HCT116 (cell line): ENCODE data around the gene NDUFB8.

ENCODE experiments used
- CTCF ChIP-seq, 3 experiments: fragments of 200-600 bp in 1 of 3; sonication (generic) in 1 of 3; IDR thresholded peaks in 2 of 3; conservative IDR thresholded peaks in 1 of 3; 2 replicates each; pipeline ENCODE4 v1.5.1; 2012 to 2017; ENCODE audit warnings: low read depth in 2 of 3, low read length in 2 of 3, antibody characterized with exemption in 1 of 3, borderline replicate concordance in 1 of 3, control low read depth in 1 of 3, mild to moderate bottlenecking in 1 of 3, mixed read lengths in 1 of 3, mixed run types in 1 of 3, moderate library complexity in 1 of 3; ENCODE audit not compliant: insufficient read depth in 1 of 3
- MAX ChIP-seq: IDR thresholded peaks from 2 replicates; pipeline ENCODE4 v1.6.1; 2012
- POLR2A ChIP-seq: IDR thresholded peaks from 2 replicates; pipeline ENCODE4 v1.7.0; 2011; ENCODE audit warnings: borderline replicate concordance; ENCODE audit not compliant: insufficient read depth, insufficient read length; ENCODE audit errors: extremely low read depth
- RAD21 ChIP-seq: IDR thresholded peaks from 2 replicates; pipeline ENCODE4 v1.6.1; 2012; ENCODE audit warnings: low read depth, mild to moderate bottlenecking
- REST ChIP-seq: IDR thresholded peaks from 2 replicates; pipeline ENCODE4 v1.6.1; 2012; ENCODE audit warnings: low read depth
- SP1 ChIP-seq: IDR thresholded peaks from 2 replicates; pipeline ENCODE4 v1.6.1; 2012; ENCODE audit warnings: low read depth
- TCF7L2 ChIP-seq: IDR thresholded peaks from 2 replicates; pipeline ENCODE4 v1.7.0; 2011; ENCODE audit warnings: borderline replicate concordance, inconsistent platforms; ENCODE audit not compliant: insufficient read depth, insufficient read length; ENCODE audit errors: extremely low read depth
- YY1 ChIP-seq: IDR thresholded peaks from 2 replicates; pipeline ENCODE4 v1.6.1; 2011; ENCODE audit warnings: low read length, low read depth, moderate library complexity, mild to moderate bottlenecking; ENCODE audit not compliant: insufficient replicate concordance; ENCODE audit errors: extremely low read depth

GRCh38 chr10:100567826-100568225 lies 38.2 kb upstream of the NDUFB8 start:
- TF ChIP-seq REST: no peak
- no peak for TF ChIP-seq YY1
- TF ChIP-seq CTCF (IDR thresholded peaks at IDR 0.05 in 2 of 3, conservative IDR thresholded peaks at IDR 0.05 in 1 of 3; ENCODE audit: borderline replicate concordance in 1 of 3, insufficient read depth in 1 of 3, low read depth in 2 of 3, low read length in 2 of 3): no peak
- no peak for TF ChIP-seq POLR2A
- no peak for TF ChIP-seq MAX
- no peak for TF ChIP-seq SP1
- TF ChIP-seq RAD21: no peak
- no peak for TF ChIP-seq TCF7L2
